Vagina (tissue), 2 donors: Measurements from ENCODE around the gene DCAF12.
"Not testable (repeated sequence)": the region's sequence is repeated elsewhere in the genome, so short reads cannot be mapped to it uniquely, and the experiment has no call there.

Source experiments
- POLR2A ChIP-seq, 2 donors: fragments of 450-650 bp; IDR thresholded peaks; one replicate each; pipeline ENCODE4 v1.6.1; 2017; ENCODE audit warnings: antibody characterized with exemption in 2 of 2, mild to moderate bottlenecking in 2 of 2, moderate library complexity in 2 of 2
- POLR2AphosphoS5 ChIP-seq, 2 donors: sonication (generic); formaldehyde crosslinking; IDR thresholded peaks; one replicate each; pipeline ENCODE4 v1.9.0; 2017; ENCODE audit warnings: antibody characterized with exemption in 2 of 2, mild to moderate bottlenecking in 2 of 2, low read depth in 1 of 2; ENCODE audit not compliant: insufficient read depth in 1 of 2
- TF ChIP-seq, protein P1 (sequence below), 3 experiments: fragments of 450-650 bp in 2 of 3; fragments of 200-600 bp in 1 of 3; sonication (generic) in 1 of 3; IDR thresholded peaks; one replicate each; pipeline ENCODE4 v1.5.1; 2017 to 2019; ENCODE audit warnings: antibody characterized with exemption in 3 of 3, mild to moderate bottlenecking in 2 of 3, moderate library complexity in 2 of 3

DNA sequence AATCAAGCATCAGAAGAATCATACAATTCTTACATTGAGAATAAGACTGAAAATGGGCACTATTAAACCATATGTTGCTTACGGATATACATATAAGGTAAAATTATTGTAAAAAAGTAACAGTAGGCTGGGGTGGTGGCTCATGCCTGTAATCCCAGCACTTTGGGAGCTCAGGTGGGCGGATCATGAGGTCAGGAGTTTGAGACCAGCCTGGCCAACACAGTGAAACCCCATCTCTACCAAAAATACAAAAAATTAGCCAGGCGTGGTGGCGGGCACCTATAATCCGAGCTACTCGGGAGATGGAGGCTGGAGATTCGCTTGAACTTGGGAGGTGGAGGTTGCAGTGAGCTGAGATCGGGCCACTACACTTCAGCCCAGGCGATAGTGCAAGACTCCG, 84.4 kb downstream of the DCAF12 start:
- TF ChIP-seq POLR2AphosphoS5 (IDR thresholded peaks at IDR 0.05; ENCODE audit: insufficient read depth in 1 of 2, low read depth in 1 of 2); POLR2A (IDR thresholded peaks at IDR 0.05): not testable (repeated sequence)
- TF ChIP-seq, protein P1, sequence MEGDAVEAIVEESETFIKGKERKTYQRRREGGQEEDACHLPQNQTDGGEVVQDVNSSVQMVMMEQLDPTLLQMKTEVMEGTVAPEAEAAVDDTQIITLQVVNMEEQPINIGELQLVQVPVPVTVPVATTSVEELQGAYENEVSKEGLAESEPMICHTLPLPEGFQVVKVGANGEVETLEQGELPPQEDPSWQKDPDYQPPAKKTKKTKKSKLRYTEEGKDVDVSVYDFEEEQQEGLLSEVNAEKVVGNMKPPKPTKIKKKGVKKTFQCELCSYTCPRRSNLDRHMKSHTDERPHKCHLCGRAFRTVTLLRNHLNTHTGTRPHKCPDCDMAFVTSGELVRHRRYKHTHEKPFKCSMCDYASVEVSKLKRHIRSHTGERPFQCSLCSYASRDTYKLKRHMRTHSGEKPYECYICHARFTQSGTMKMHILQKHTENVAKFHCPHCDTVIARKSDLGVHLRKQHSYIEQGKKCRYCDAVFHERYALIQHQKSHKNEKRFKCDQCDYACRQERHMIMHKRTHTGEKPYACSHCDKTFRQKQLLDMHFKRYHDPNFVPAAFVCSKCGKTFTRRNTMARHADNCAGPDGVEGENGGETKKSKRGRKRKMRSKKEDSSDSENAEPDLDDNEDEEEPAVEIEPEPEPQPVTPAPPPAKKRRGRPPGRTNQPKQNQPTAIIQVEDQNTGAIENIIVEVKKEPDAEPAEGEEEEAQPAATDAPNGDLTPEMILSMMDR (IDR thresholded peaks at IDR 0.05): not testable (repeated sequence)
